GM12878 (cell line): ENCODE data around the gene ZSWIM3. TPM values are rescaled to one million over a fixed set of nuclear protein-coding genes. Genes with fewer than 3 reads are reported as not detected.
A peak's percentile ranks its signal among the peaks of the same experiment; 100 is the strongest.

Experiments
- ATAC-seq: fragments of 200-7000 bp; cut with Tn5 transposase; 3 replicates; pipeline ENCODE4 v1.9.1; 2020; ENCODE audit warnings: mild to moderate bottlenecking, moderate library complexity
- BruUV-seq: library from RNA; stranded (reverse); fragments of 400-500 nt; replicated peaks from 2 replicates; lab custom pipeline; 2021; lab: Mats Ljungman, UMichigan
- CTCF ChIA-PET: fragments of 300-600 bp; sonication (Branson Sonifier 250); formaldehyde crosslinking; extraction: SDS; loops from one replicate; lab custom pipeline; 2021; ENCODE audit warnings: inconsistent platforms; lab: Yijun Ruan, JAX
- POLR2A ChIA-PET: fragments of 350-600 bp; formaldehyde crosslinking; extraction: SDS; loops from one replicate; lab custom pipeline; 2021; ENCODE audit warnings: inconsistent platforms; lab: Charles Lee
- RAD21 ChIA-PET: fragments of 300-600 bp; sonication (Branson Sonifier 250); formaldehyde crosslinking; loops from one replicate; lab custom pipeline; 2023; ENCODE audit warnings: antibody characterized with exemption; ENCODE audit not compliant: unreplicated experiment; lab: Charles Lee
- SMC1A ChIA-PET: fragments of 300-600 bp; sonication (Branson Sonifier 250); formaldehyde crosslinking; loops from one replicate; lab custom pipeline; 2023; ENCODE audit not compliant: unreplicated experiment, uncharacterized antibody; lab: Charles Lee
- DNase-seq: peaks from one replicate; pipeline ENCODE4 v3.0.0-alpha.2; 2011; ENCODE audit warnings: low read depth, low spot score
- FAIRE-seq: peaks from 3 replicates; lab custom pipeline; 2011; peaks lifted over from hg19 to GRCh38; lab: Jason Lieb, UNC
- H2AFZ ChIP-seq: 2 replicates; pipeline ENCODE4 v1.6.0; 2011; ENCODE audit warnings: low read depth, low read length, control low read depth; ENCODE audit not compliant: control insufficient read depth
- H3K27ac ChIP-seq: 2 replicates; pipeline ENCODE4 v1.5.1; 2011; ENCODE audit warnings: control low read depth; ENCODE audit not compliant: control insufficient read depth, insufficient read depth
- H3K27me3 ChIP-seq, 2 experiments: replicated peaks in 1 of 2; 2 replicates each; pipeline versions ENCODE4 v1.6.0 to v1.6.1; 2011; ENCODE audit warnings: low read length in 1 of 2; ENCODE audit not compliant: control insufficient read depth in 2 of 2, insufficient read depth in 2 of 2
- H3K36me3 ChIP-seq, 2 experiments: 2 replicates each; pipeline ENCODE4 v1.5.1; 2011; ENCODE audit warnings: low read length in 1 of 2; ENCODE audit not compliant: control insufficient read depth in 2 of 2, insufficient read depth in 2 of 2
- H3K4me1 ChIP-seq: 2 replicates; pipeline ENCODE4 v1.6.1; 2011; ENCODE audit warnings: mild to moderate bottlenecking, low read length, moderate library complexity, mixed read lengths; ENCODE audit not compliant: control insufficient read depth, insufficient read depth
- H3K4me2 ChIP-seq: 2 replicates; pipeline ENCODE4 v1.6.0; 2011; ENCODE audit warnings: control low read depth; ENCODE audit not compliant: control insufficient read depth, insufficient read depth
- H3K4me3 ChIP-seq: fragments of 200-600 bp; sonication (generic); 2 replicates; pipeline ENCODE4 v1.5.1; 2016
- H3K79me2 ChIP-seq: 2 replicates; pipeline ENCODE4 v1.6.0; 2011; ENCODE audit warnings: low read length; ENCODE audit not compliant: control insufficient read depth, insufficient read depth
- H3K9ac ChIP-seq: 2 replicates; pipeline ENCODE4 v1.8.0; 2011; ENCODE audit warnings: low read length, control low read depth, mixed read lengths; ENCODE audit not compliant: control insufficient read depth, insufficient read depth
- H3K9me3 ChIP-seq: replicated peaks from 3 replicates; pipeline ENCODE4 v1.5.1; 2011; ENCODE audit warnings: mild to moderate bottlenecking, low read length; ENCODE audit not compliant: control insufficient read depth, insufficient read depth
- H4K20me1 ChIP-seq: 2 replicates; pipeline ENCODE4 v1.6.0; 2011; ENCODE audit not compliant: control insufficient read depth, insufficient read depth
- ATF7 ChIP-seq: fragments of 450-650 bp; IDR thresholded peaks from 2 replicates; pipeline ENCODE4 v1.6.1; 2016; ENCODE audit warnings: low read depth, mild to moderate bottlenecking
- CEBPB ChIP-seq, 2 experiments: fragments of 150-350 bp in 1 of 2; IDR thresholded peaks; 2 replicates each; pipeline ENCODE4 v1.6.1; 2012 to 2014; ENCODE audit warnings: low read depth in 2 of 2, low read length in 2 of 2, borderline replicate concordance in 1 of 2, inconsistent platforms in 1 of 2
- CHD1 ChIP-seq: IDR thresholded peaks from 2 replicates; pipeline ENCODE4 v1.6.1; 2012; ENCODE audit warnings: low read depth, low read length, improper control_type of control experiment
- CHD2 ChIP-seq: IDR thresholded peaks from 2 replicates; pipeline ENCODE4 v1.6.1; 2011; ENCODE audit warnings: low read depth, low read length, improper control_type of control experiment, borderline replicate concordance
- CREB1 ChIP-seq: IDR thresholded peaks from 2 replicates; pipeline ENCODE4 v1.6.1; 2012; ENCODE audit warnings: low read depth, mild to moderate bottlenecking, inconsistent platforms
- CREM ChIP-seq: IDR thresholded peaks from 2 replicates; pipeline ENCODE4 v1.6.1; 2014; ENCODE audit warnings: antibody characterized with exemption, low read depth
- E4F1 ChIP-seq: fragments of 450-650 bp; IDR thresholded peaks from 2 replicates; pipeline ENCODE4 v1.6.1; 2018; ENCODE audit warnings: borderline replicate concordance, mild to moderate bottlenecking; ENCODE audit not compliant: partially characterized antibody
- GATAD2B ChIP-seq: fragments of 450-650 bp; conservative IDR thresholded peaks from 2 replicates; pipeline ENCODE4 v1.6.1; 2017; ENCODE audit warnings: low read depth, mild to moderate bottlenecking, moderate library complexity
- LARP7 ChIP-seq: fragments of 450-650 bp; IDR thresholded peaks from 2 replicates; pipeline ENCODE4 v1.6.1; 2017; ENCODE audit warnings: mild to moderate bottlenecking
- MEF2A ChIP-seq: IDR thresholded peaks from 2 replicates; pipeline ENCODE4 v1.6.1; 2011; ENCODE audit warnings: low read depth, mild to moderate bottlenecking, low read length, moderate library complexity; ENCODE audit not compliant: insufficient read depth
- NBN ChIP-seq: fragments of 450-650 bp; IDR thresholded peaks from 2 replicates; pipeline ENCODE4 v1.6.1; 2016
- NFXL1 ChIP-seq: fragments of 450-650 bp; IDR thresholded peaks from 2 replicates; pipeline ENCODE4 v1.6.1; 2017; ENCODE audit warnings: antibody characterized with exemption, mild to moderate bottlenecking, borderline replicate concordance
- NFYB ChIP-seq: IDR thresholded peaks from 2 replicates; pipeline ENCODE4 v1.6.1; 2011; ENCODE audit warnings: low read depth, mild to moderate bottlenecking, low read length, improper control_type of control experiment, moderate library complexity; ENCODE audit not compliant: insufficient read depth
- PML ChIP-seq: IDR thresholded peaks from 2 replicates; pipeline ENCODE4 v1.6.1; 2012; ENCODE audit warnings: low read length, inconsistent platforms
- POLR2AphosphoS5 ChIP-seq: IDR thresholded peaks from 2 replicates; pipeline ENCODE4 v1.6.1; 2011; ENCODE audit warnings: mild to moderate bottlenecking, low read length, inconsistent platforms
- RB1 ChIP-seq: fragments of 450-650 bp; formaldehyde crosslinking; IDR thresholded peaks from 2 replicates; pipeline ENCODE4 v1.6.1; 2017; ENCODE audit warnings: mild to moderate bottlenecking, borderline replicate concordance
- RFX5 ChIP-seq: IDR thresholded peaks from 2 replicates; pipeline ENCODE4 v1.6.1; 2011; ENCODE audit warnings: low read depth, low read length, improper control_type of control experiment
- YY1 ChIP-seq: IDR thresholded peaks from 2 replicates; pipeline ENCODE4 v1.6.1; 2011; ENCODE audit warnings: low read depth, mild to moderate bottlenecking, low read length
- ZNF24 ChIP-seq: fragments of 450-650 bp; IDR thresholded peaks from 2 replicates; pipeline ENCODE4 v1.6.1; 2017; ENCODE audit warnings: antibody characterized with exemption, mild to moderate bottlenecking
- ZNF384 ChIP-seq: IDR thresholded peaks from 2 replicates; pipeline ENCODE4 v1.6.1; 2012; ENCODE audit warnings: low read depth, mild to moderate bottlenecking, low read length, improper control_type of control experiment, borderline replicate concordance
- WGBS: methylation state at CpG from one replicate; pipeline ENCODE4 v1.1.6; 2016; ENCODE audit warnings: low lambda C conversion rate; ENCODE audit not compliant: insufficient replicate concordance, insufficient coverage; ENCODE audit errors: missing lambda C conversion rate; 5-methylcytosine and 5-hydroxymethylcytosine counted together
- in situ Hi-C: fragments of 300-500 bp; cut with MboI; formaldehyde crosslinking; loops from 9 replicates; pipeline ENCODE4 v1.14.3; 2018; ENCODE audit warnings: mixed read lengths
- intact Hi-C: fragments of 100-400 bp; cut with micrococcal nuclease; formaldehyde crosslinking; loops from one replicate; pipeline ENCODE4 v1.14.2; 2022; ENCODE audit not compliant: unreplicated experiment
- polyA plus RNA-seq, 11 experiments: library from polyadenylated mRNA; depleted of rRNA in 4 of 11; unstranded in 6 of 11; stranded (reverse) in 5 of 11; fragments of >200 nt; fragmentation: Nextera tagmentation in 4 of 11; fragmentation: Illumina TruSeq in 1 of 11; extraction: Ambion mirVana in 4 of 11; extraction: Trizol in 1 of 11; gene quantifications; 1 replicate in 1 of 11; 2 replicates in 10 of 11; pipeline versions ENCODE4 v1.2.1 to v1.2.3, GENCODE V29; 2011 to 2016; ENCODE audit warnings: inconsistent platforms in 2 of 11, missing spikeins in 2 of 11, low read depth in 1 of 11
- total RNA-seq, 4 experiments: library from RNA; depleted of rRNA in 3 of 4; stranded (reverse); fragments of >200 nt in 3 of 4; fragmentation: Illumina TruSeq in 1 of 4; extraction: Trizol in 1 of 4; gene quantifications; 2 replicates each; pipeline versions ENCODE4 v1.2.1 to v1.2.3, GENCODE V29; 2013 to 2021

The ZSWIM3 gene
- total and polyA plus RNA-seq, 10 of the 15 experiments (the other 5 are each of a cell fraction or from before 2014, with no cell fraction given) = 1.6 to 5.1 (median 4.2) TPM

- ChIA-PET CTCF (interaction anchor here (1.1 to 3.1 kb wide), 4 partner anchors 18 to 59 kb away, joined by 3 to 19 read pairs (median 6); partner anchors contain the start of genes CTSA, NEURL2 and PCIF1), POLR2A (interaction anchor here (0.6 to 3.9 kb wide), 8 partner anchors 9 to 1529 kb away, joined by 3 to 32 read pairs (median 4); partner anchors contain the start of genes CTSA, NEURL2 and PCIF1), SMC1A (interaction anchor here (1.0 to 3.5 kb wide), 3 partner anchors 19 to 60 kb away, joined by 3 to 12 read pairs (median 8); partner anchors contain the start of genes CTSA and NEURL2), RAD21 (interaction anchor here (1.1 to 2.0 kb wide), 3 partner anchors 20 to 60 kb away, joined by 3 to 13 read pairs (median 4); partner anchors contain the start of genes CTSA and NEURL2)
- Histone ChIP-seq H3K27ac (peak overlapping the region; percentile 61; the same call in 1 of the 2 replicates), H3K27me3 (no peaks in the 10 kb centered on the region), H3K4me2 (peak overlapping the region; percentile 99), H3K9me3 (no peaks in the 10 kb centered on the region), H2AFZ (peak overlapping the region; percentile 90), H3K79me2 (no peaks in the 10 kb centered on the region), H4K20me1 (no peaks in the 10 kb centered on the region), H3K36me3 (no peaks in the 10 kb centered on the region), H3K9ac (peak overlapping the region; percentile 64), H3K4me1 (peaks cover 15% of the 10 kb centered on the region), H3K4me3 (peak overlapping the region; percentile 77)
- WGBS = under 1% methylated on average over 42 of the region's 43 CpGs
- peak; percentile 99 for FAIRE-seq
- peak; percentile 99 for DNase-seq
- BruUV-seq = no TSS peak
- in situ Hi-C loops = no loop called here
- peak; percentile 96 for ATAC-seq
- intact Hi-C loops = loop anchor here (1.0 kb wide), 1 partner anchor 20 kb away; the partner anchor contains the start of genes CTSA and NEURL2
- TF ChIP-seq CEBPB (IDR thresholded peaks at IDR 0.05; ENCODE audit: borderline replicate concordance in 1 of 2, low read depth in 2 of 2, low read length in 2 of 2) (peak in 1 of 2 experiments; percentile 63; a peak in 1 of 4 replicates), ATF7 (peak; percentile 74), PML (no peak), ZNF24 (no peak), ZNF384 (0 out of 2 replicates have a peak, but pooled peaks have one; percentile 29), CREM (peak; percentile 8; the same call in 1 of the 2 replicates), GATAD2B (no peak), CHD1 (no peak), LARP7 (peak; percentile 22; the same call in 1 of the 2 replicates), MEF2A (no peak), YY1 (no peak), POLR2AphosphoS5 (peak; percentile 77), RB1 (no peak), E4F1 (peak; percentile 30), CHD2 (peak; percentile 90), NBN (peak; percentile 68; the same call in 1 of the 2 replicates), NFYB (no peak), CREB1 (peak; percentile 37; the same call in 1 of the 2 replicates), NFXL1 (no peak), RFX5 (0 out of 2 replicates have a peak, but pooled peaks have one; percentile 52)
Observed at GRCh38 chr20:45910670-45911485, 53.5 kb downstream of the ZSWIM3 start.
